K562 (cell line): ENCODE measurements around the gene NCKIPSD.

Experiments used
- FOXM1 ChIP-seq, 2 experiments: fragments of 450-650 bp in 1 of 2; sonication (generic) in 1 of 2; formaldehyde crosslinking in 1 of 2; IDR thresholded peaks; 2 replicates each; pipeline versions ENCODE4 v1.6.1 to v1.9.0; 2017 to 2022; ENCODE audit warnings: low read depth in 2 of 2, mild to moderate bottlenecking in 2 of 2, missing genetic modification reagents in 1 of 2, moderate library complexity in 1 of 2
- MAFK ChIP-seq: IDR thresholded peaks from 2 replicates; pipeline ENCODE4 v1.6.1; 2011; ENCODE audit warnings: low read length, improper control_type of control experiment
- ZNF263 ChIP-seq: sonication (generic); formaldehyde crosslinking; IDR thresholded peaks from 2 replicates; pipeline ENCODE4 v1.8.0; 2022; ENCODE audit warnings: mild to moderate bottlenecking, missing genetic modification reagents, borderline replicate concordance
- TF ChIP-seq, protein P1 (sequence below), 3 experiments: IDR thresholded peaks in 2 of 3; conservative IDR thresholded peaks in 1 of 3; 2 replicates each; pipeline ENCODE4 v1.5.1; 2011 to 2012; ENCODE audit warnings: low read length in 3 of 3, mild to moderate bottlenecking in 3 of 3, control low read depth in 2 of 3, improper control_type of control experiment in 1 of 3, inconsistent platforms in 1 of 3, low read depth in 1 of 3, mixed read lengths in 1 of 3, moderate library complexity in 1 of 3; ENCODE audit not compliant: insufficient read depth in 2 of 3

DNA sequence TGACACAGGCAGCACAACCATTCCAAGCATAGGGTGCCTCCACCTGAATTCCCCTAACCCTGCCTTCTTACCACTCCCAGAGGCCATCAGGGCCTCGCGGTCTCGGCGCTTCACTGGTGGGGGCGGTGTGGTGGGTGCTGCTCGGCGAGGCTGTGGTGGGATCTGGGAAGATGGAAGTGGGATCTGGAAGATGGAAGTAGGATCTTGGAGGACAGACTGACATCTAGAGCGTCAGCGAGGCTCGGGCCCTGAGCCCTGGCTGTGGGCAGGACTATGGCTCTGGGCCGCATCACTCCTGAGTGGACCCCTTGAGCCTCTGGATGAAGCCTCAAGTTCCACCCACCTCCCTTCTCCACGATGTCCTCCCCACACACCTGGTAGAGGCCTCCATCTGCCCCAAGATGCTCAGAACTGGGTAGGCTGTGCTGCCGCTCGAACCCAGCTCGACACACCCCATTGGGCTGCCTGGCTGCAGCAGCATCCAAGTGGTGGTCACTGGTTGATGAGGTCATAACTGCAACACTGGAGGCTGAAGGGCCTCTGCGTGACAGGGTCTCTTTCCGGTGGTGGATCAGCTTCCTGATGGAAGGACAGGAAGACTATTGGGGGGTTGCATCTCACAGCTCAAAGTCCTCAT lies 3.6 kb downstream of the NCKIPSD start:
- TF ChIP-seq, protein P1, sequence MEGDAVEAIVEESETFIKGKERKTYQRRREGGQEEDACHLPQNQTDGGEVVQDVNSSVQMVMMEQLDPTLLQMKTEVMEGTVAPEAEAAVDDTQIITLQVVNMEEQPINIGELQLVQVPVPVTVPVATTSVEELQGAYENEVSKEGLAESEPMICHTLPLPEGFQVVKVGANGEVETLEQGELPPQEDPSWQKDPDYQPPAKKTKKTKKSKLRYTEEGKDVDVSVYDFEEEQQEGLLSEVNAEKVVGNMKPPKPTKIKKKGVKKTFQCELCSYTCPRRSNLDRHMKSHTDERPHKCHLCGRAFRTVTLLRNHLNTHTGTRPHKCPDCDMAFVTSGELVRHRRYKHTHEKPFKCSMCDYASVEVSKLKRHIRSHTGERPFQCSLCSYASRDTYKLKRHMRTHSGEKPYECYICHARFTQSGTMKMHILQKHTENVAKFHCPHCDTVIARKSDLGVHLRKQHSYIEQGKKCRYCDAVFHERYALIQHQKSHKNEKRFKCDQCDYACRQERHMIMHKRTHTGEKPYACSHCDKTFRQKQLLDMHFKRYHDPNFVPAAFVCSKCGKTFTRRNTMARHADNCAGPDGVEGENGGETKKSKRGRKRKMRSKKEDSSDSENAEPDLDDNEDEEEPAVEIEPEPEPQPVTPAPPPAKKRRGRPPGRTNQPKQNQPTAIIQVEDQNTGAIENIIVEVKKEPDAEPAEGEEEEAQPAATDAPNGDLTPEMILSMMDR (IDR thresholded peaks at IDR 0.05 in 2 of 3, conservative IDR thresholded peaks at IDR 0.05 in 1 of 3; ENCODE audit: insufficient read depth in 2 of 3, low read depth in 1 of 3, low read length in 3 of 3), result no peak
- TF ChIP-seq ZNF263 (CRISPR knock-in tag) (no peak), MAFK (no peak), FOXM1 (IDR thresholded peaks at IDR 0.05; ENCODE audit: low read depth) (no peak), FOXM1 (CRISPR knock-in tag; IDR thresholded peaks at IDR 0.05; ENCODE audit: low read depth) (no peak)
